HG03095 (cell line): Measurements from ENCODE around the gene ADAM12.

Source experiments
- ATAC-seq: cut with Tn5 transposase; IDR thresholded peaks from one replicate; pipeline ENCODE4 v1.9.1; 2021; ENCODE audit warnings: moderate library complexity; ENCODE audit not compliant: unreplicated experiment

ADAM12 gene

GRCh38 chr10:126387931-126388911 lies at the start of gene ADAM12:
Gene ADAM12 (minus strand): TSS chr10:126388477. CDS start chr10:126388145, 332 bp downstream.
- ATAC-seq: no peak

- no peak for ATAC-seq
These were observed 49.5 kb upstream of the ADAM12 start for GRCh38 chr10:126437635-126438406.

GRCh38 chr10:126434235-126434634 lies 46.0 kb upstream of the ADAM12 start:
- no peak for ATAC-seq

GRCh38 chr10:126433351-126433750 lies 45.1 kb upstream of the ADAM12 start:
- no peak for ATAC-seq

GRCh38 chr10:126432507-126432906 lies 44.2 kb upstream of the ADAM12 start:
- no peak for ATAC-seq

GRCh38 chr10:126431816-126432215 lies 43.5 kb upstream of the ADAM12 start:
- ATAC-seq: no peak

GRCh38 chr10:126430512-126430911 lies 42.2 kb upstream of the ADAM12 start:
- no peak for ATAC-seq

GRCh38 chr10:126429275-126429674 lies 41.0 kb upstream of the ADAM12 start:
- ATAC-seq: no peak

GRCh38 chr10:126425489-126426065 lies 37.3 kb upstream of the ADAM12 start:
- no peak for ATAC-seq

GRCh38 chr10:126425032-126425431 lies 36.8 kb upstream of the ADAM12 start:
- ATAC-seq: no peak

- no peak for ATAC-seq
These were observed 35.6 kb upstream of the ADAM12 start for GRCh38 chr10:126423732-126424491.

GRCh38 chr10:126422567-126422966 lies 34.3 kb upstream of the ADAM12 start:
- ATAC-seq: no peak

GRCh38 chr10:126421756-126422256 lies 33.5 kb upstream of the ADAM12 start:
- ATAC-seq: no peak

GRCh38 chr10:126420567-126421300 lies 32.5 kb upstream of the ADAM12 start:
- ATAC-seq: no peak

- no peak for ATAC-seq
These were observed 29.0 kb upstream of the ADAM12 start for GRCh38 chr10:126417220-126417825.

GRCh38 chr10:126409821-126410220 lies 21.5 kb upstream of the ADAM12 start:
- no peak for ATAC-seq

GRCh38 chr10:126408953-126409641 lies 20.8 kb upstream of the ADAM12 start:
- no peak for ATAC-seq

GRCh38 chr10:126407831-126408230 lies 19.6 kb upstream of the ADAM12 start:
- ATAC-seq: no peak
